Dendritic cell treated with granulocyte-macrophage colony-stimulating factor and Interleukin-4, amounts not matched to agents 40 ng/mL and 50 ng/mL, for 4 days (primary cell): ENCODE measurements around the gene RNF208.

ENCODE experiments used
- H3K27ac Mint-ChIP-seq: one replicate; pipeline ENCODE4 v1.8.0; 2022; ENCODE audit warnings: mild to moderate bottlenecking, mixed read lengths
- H3K27me3 Mint-ChIP-seq: one replicate; pipeline ENCODE4 v1.8.0; 2022; ENCODE audit warnings: mild to moderate bottlenecking, mixed read lengths
- H3K36me3 Mint-ChIP-seq: one replicate; pipeline ENCODE4 v1.8.0; 2022; ENCODE audit warnings: low read depth, mixed read lengths
- H3K4me1 Mint-ChIP-seq: one replicate; pipeline ENCODE4 v1.8.0; 2022; ENCODE audit warnings: low read depth, mixed read lengths
- H3K4me3 Mint-ChIP-seq: one replicate; pipeline ENCODE4 v1.8.0; 2022; ENCODE audit warnings: mild to moderate bottlenecking, moderate library complexity, mixed read lengths
- H3K9me3 Mint-ChIP-seq: one replicate; pipeline ENCODE4 v1.8.0; 2022; ENCODE audit warnings: mixed read lengths
- intact Hi-C: fragments of 100-400 bp; cut with micrococcal nuclease; formaldehyde crosslinking; loops from one replicate; pipeline ENCODE4 v1.15.0; 2022

Gene RNF208

DNA sequence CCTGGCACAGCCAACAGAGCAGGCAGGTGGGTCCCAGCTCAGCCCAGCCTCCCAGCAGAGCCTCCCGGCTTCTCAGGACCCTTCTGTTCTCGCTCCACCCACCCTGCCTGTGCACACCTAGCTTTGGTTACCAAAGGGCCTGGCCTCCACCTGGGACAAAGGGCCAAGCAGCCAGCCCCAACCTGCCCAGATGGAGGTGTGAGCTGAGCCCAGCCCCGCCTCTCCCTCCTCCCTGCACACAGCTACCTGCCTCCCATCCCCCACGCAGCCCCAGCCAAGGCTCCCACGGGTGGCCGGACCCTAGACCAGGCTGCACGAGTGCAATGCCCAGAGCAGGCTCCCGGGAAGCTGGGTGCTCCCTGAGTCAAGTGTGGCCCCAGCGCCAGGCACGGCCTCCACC lies 27.1 kb downstream of the RNF208 start:
- H3K4me1 Mint-ChIP-seq = peaks cover 71% of the 10 kb centered on the region
- intact Hi-C loops = no loop called here
- H3K27me3 Mint-ChIP-seq = no peaks in the 10 kb centered on the region
- H3K27ac Mint-ChIP-seq = no peak overlapping the region
- H3K4me3 Mint-ChIP-seq = no peak overlapping the region
- peaks cover 64% of the 10 kb centered on the region for H3K36me3 Mint-ChIP-seq
- no peaks in the 10 kb centered on the region for H3K9me3 Mint-ChIP-seq

DNA sequence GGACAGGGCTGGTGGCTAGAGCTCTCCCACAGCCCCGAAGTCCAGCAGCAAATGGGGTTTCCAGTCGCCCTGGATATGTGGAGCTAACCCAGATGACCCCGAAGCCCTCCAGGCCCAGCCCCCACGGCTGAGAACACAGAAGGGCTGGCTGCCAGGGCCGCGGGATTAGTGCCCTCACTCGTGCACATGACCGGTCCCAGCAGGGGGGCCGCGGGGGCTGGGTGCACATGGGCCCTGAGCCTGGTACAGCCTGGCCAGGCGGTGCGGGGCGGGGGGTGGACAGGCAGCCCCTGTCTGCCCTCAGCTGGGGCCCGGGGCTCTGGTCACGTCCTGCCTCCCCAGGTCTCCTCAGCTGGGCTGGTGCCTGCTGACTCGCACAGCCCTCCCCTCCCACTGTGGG lies 27.7 kb downstream of the RNF208 start:
- intact Hi-C loops = no loop called here

DNA sequence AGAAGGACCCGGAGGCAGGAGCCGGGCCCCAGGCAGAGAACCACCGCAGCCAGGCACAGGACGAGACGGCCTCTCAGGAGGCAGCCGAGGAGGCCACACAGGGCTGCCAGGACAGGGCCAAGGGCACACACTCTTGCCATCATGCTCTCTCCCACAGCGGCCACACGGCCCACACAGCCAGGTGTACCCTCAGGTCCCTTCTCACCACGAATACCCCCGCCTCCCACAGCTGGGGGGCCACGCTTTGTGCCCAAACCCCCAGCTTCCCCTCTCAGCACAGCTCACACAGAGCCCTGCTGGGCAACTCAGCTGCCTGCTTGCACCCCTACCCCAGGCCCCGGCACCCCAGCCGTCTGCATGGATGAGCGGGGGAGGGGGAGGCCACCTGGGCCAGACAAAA lies 28.3 kb downstream of the RNF208 start:
- Mint-ChIP-seq H3K9me3 (no peaks in the 10 kb centered on the region), H3K27ac (no peak overlapping the region), H3K36me3 (peaks cover 68% of the 10 kb centered on the region), H3K4me1 (peaks cover 71% of the 10 kb centered on the region), H3K27me3 (no peaks in the 10 kb centered on the region), H3K4me3 (no peak overlapping the region)
- intact Hi-C loops = no loop called here

More for the DNA sequence above, 27.7 kb downstream of the RNF208 start:
- Mint-ChIP-seq H3K27ac (no peak overlapping the region), H3K36me3 (peaks cover 64% of the 10 kb centered on the region), H3K4me3 (no peak overlapping the region), H3K4me1 (peaks cover 72% of the 10 kb centered on the region), H3K27me3 (no peaks in the 10 kb centered on the region), H3K9me3 (no peaks in the 10 kb centered on the region)

DNA sequence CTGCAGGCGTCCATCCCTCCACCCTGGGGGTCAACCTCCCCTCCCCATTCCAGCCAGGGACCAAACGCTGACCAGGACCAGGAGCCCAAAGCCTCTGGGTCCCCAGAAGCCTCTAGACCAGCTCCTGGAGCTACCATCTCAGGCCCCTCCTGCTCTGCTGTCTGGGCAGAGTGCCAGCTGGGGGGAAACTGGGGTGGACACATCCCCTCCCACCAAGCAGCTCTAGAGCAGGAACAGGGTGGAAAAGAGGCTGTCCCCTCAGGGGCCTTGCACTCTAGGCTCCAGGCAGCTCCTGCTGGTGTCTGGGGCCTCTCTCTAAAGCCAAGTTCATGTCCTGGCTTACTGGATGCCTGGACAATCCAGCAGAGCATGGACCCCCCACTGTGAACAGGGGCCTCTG lies 29.2 kb downstream of the RNF208 start:
- Mint-ChIP-seq H3K27ac (no peak overlapping the region), H3K27me3 (no peaks in the 10 kb centered on the region), H3K36me3 (peaks cover 72% of the 10 kb centered on the region), H3K9me3 (no peaks in the 10 kb centered on the region), H3K4me3 (no peak overlapping the region), H3K4me1 (peaks cover 63% of the 10 kb centered on the region)
- intact Hi-C loops = no loop called here

DNA sequence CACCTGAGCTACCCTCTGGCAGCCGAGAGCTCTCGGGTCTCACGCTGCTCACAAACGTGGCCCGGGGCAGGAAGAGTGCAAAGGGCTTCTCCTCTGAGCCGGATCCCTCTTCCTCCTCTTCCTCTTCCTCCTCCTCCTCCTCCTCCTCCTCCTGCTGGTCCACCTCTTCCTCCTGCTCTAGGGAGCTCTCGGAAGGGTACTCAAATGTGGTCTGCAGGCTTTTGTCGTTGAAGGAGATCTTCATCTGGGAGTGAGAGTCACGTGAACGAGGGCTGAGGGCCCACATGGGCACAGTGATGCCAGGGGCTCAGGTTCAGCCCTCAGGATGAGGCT lies 29.6 kb downstream of the RNF208 start:
- no peaks in the 10 kb centered on the region for H3K27me3 Mint-ChIP-seq
- intact Hi-C loops = no loop called here
- H3K4me3 Mint-ChIP-seq = no peak overlapping the region
- H3K36me3 Mint-ChIP-seq = peaks cover 77% of the 10 kb centered on the region
- H3K27ac Mint-ChIP-seq = no peak overlapping the region
- H3K4me1 Mint-ChIP-seq = peaks cover 63% of the 10 kb centered on the region
- no peaks in the 10 kb centered on the region for H3K9me3 Mint-ChIP-seq

DNA sequence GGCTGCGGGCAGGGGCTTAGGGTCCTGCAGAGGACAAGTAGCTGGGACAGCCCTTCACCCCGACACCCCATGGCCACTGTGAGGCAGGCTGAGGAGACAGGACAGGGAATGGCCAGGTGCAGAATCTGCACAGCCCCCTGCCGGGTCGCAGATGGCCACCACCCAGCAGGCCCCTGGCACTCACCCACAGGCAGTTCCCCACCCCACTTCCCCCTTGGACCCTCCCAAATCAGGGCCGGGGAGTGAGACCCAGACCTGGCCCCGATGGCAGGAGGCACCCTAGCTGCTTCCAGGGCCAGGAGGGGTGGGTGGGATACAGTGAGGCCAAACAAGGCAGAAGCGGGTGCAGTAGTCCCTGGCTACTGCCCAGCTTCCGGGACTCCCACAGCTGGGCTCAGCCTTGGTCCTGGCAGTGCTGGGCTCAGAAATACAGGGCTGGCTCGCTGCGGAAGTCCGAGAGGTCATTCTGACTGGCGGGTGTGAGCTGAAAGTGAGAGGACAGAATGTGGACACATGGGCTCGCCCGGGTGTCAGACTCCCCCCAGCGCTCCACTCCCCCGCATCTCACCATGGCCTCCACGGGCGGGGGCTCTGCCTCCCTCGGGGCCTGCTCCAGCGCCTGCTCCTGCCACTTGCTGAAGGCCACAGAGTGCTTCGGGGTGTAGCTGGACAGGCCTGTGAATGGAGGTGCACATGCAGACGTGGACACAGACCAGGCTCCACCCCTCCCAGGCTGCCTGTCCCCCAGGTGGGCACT lies 30.2 kb downstream of the RNF208 start:
- Mint-ChIP-seq H3K36me3 (peaks cover 74% of the 10 kb centered on the region), H3K4me1 (peaks cover 63% of the 10 kb centered on the region), H3K27me3 (no peaks in the 10 kb centered on the region), H3K4me3 (no peak overlapping the region), H3K9me3 (no peaks in the 10 kb centered on the region), H3K27ac (no peak overlapping the region)
- intact Hi-C loops = no loop called here

DNA sequence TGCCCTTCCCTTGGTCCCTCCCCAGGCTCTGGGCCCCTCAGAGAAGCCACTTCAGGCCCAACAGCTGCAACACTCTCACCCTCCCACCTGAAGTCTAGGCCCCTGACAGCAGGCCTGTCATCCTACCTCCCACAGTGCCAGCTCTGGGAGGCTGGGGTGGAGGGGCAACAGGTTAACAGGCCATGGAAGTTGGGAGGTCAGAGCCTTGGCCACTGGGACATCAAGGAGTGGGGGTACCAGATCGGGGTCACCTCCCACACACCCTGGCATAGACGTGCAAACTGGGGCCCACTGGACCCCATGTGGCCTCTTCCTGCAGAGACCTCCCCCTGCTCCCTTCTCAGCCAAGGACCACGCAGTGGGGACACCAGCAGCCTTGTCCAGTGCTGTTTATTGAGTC lies 30.8 kb downstream of the RNF208 start:
- Mint-ChIP-seq H3K27ac (no peak overlapping the region), H3K4me3 (no peak overlapping the region)
- intact Hi-C loops = no loop called here

DNA sequence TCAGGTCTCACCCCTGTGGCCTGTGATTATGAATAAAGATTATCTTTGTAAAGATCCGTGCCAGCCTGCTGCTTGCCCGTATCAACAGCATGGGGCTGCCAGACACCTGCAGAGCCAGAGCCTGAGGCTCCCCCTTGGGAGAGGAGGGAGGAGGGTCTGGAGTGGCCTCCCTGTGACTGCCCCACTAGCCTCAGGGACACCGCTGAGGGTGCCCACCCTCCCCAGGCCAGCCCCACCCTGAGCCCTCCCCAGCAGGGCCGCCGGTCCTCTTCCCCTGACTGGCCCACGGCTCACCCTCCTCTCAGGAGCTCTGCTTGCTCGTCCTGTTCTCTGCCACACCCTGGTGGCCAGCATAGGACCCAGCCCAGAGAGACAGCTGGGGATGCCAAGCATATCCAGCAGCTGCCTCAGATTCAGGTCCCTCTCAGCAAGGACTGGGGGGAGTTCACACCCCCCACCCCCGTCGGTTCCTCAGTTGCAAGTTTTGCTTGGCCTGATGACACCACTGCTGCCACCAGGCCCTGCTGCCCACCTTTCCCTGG lies 31.7 kb downstream of the RNF208 start:
- H3K36me3 Mint-ChIP-seq = peaks cover 76% of the 10 kb centered on the region
- intact Hi-C loops = no loop called here
- H3K27ac Mint-ChIP-seq = peak overlapping the region; percentile 90
- peak overlapping the region; percentile 96 for H3K4me3 Mint-ChIP-seq
- peaks cover 66% of the 10 kb centered on the region for H3K4me1 Mint-ChIP-seq
- H3K9me3 Mint-ChIP-seq = no peaks in the 10 kb centered on the region
- no peaks in the 10 kb centered on the region for H3K27me3 Mint-ChIP-seq

More for the DNA sequence above, 30.8 kb downstream of the RNF208 start:
- Mint-ChIP-seq H3K9me3 (no peaks in the 10 kb centered on the region), H3K27me3 (no peaks in the 10 kb centered on the region), H3K36me3 (peaks cover 73% of the 10 kb centered on the region), H3K4me1 (peaks cover 65% of the 10 kb centered on the region)

DNA sequence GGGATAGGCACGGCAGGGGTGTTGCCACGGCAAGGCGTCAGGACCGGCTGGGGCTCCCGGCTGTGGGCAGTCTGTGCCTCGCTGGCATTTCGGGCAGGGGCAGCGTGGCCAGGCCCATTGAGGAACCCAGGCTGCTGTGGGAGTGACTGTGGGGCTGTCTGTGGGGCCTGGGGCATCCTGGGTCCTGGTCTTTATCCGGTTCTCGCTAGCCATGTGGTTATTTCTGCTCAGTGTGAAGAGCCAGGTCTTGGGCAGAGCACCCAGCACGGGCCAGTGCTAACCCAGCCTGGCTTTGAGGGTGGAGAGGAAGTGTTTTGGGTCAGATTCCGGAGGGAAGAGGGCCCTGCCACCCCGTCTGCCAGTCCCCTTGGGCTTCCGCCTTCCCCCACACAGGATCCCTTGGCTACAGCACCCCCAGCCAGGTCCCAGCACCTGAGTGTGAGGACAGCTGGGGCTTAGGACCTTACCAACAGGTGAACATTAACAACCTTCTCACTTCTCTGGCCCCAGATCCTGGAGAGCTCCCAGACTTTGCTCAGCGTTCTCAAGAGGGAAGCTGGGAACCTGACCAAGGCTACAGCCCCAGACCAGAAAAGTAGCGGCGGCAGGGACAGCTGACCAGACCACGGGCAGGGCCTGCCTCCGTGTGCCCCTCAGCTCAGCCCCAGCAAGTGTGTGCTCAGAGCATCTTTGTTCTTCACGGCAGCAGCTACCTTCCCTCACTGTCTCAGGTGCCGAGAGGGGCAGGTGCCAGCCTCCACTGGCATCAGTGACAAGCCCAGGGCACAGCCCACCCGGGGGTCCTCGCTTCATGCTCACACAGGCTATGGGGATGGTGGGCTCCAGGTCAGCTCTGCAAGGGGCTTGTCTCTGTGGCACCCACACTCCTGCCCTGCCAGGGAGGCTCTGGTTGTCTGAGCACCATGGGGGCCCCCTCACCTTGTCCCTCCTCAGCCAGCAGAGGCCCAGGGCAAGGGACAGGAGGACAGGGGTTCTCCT lies 32.4 kb downstream of the RNF208 start:
- Mint-ChIP-seq H3K27ac (peak overlapping the region; percentile 90), H3K4me1 (peaks cover 64% of the 10 kb centered on the region), H3K9me3 (no peaks in the 10 kb centered on the region), H3K4me3 (peak overlapping the region; percentile 96), H3K36me3 (peaks cover 77% of the 10 kb centered on the region), H3K27me3 (no peaks in the 10 kb centered on the region)
- intact Hi-C loops = loop anchor here (5.0 kb wide), 1 partner anchor 33 kb away; the partner anchor contains the start of gene RNF208

DNA sequence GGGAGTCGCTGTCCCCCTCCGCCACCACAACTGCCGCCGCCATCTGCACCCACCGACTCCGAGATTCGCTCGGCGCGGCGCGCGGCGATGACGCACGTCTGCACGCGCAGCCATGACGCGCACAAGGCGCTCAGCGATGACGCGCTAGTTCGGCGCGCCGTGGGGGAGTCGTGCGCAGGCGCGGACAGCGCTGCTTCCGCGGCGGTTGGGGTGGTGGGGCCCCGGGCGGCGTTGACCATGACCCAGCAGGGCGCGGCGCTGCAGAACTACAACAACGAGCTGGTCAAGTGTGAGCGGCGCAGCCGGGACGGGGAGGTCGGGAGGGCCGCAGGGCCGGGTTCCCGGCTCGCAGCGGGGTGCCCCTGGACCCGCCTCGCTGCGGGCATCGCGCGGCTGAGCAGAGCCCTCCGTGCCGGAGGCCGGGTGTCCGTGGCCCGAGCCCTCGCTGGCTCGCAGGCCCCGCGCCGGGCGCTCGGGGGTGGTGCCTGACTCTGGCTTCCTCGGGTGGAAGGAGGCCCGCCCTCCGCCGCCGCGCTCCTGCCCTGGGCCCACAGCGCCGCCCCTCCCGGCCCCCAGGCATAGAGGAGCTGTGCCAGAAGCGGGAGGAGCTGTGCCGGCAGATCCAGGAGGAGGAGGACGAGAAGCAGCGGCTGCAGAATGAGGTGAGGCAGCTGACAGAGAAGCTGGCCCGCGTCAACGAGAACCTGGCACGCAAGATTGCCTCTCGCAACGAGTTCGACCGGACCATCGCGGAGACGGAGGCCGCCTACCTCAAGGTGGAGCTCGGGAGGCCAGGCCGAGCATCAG lies 33.3 kb downstream of the RNF208 start, which contains the start of the genes ANAPC2 and SSNA1:
ANAPC2 (minus strand) TSS at position 71 of the 807 bp plus-strand sequence; CDS start at position 43, 28 bp downstream.
SSNA1 (plus strand) TSS at position 187 of the 807 bp plus-strand sequence; CDS start at position 238, 51 bp downstream.
- no peaks in the 10 kb centered on the region for H3K27me3 Mint-ChIP-seq
- H3K4me3 Mint-ChIP-seq = peak within 1 kb of the TSS; percentile 96
- peaks cover 63% of the 10 kb centered on the region for H3K4me1 Mint-ChIP-seq
- intact Hi-C loops = loop anchor here (1.0 to 5.0 kb wide), 2 partner anchors 17 to 34 kb away; partner anchors contain the start of genes NDOR1, RNF208 and TMEM203
- H3K36me3 Mint-ChIP-seq = peaks cover 86% of the 10 kb centered on the region
- peak within 1 kb of the TSS; percentile 90 for H3K27ac Mint-ChIP-seq
- H3K9me3 Mint-ChIP-seq = no peaks in the 10 kb centered on the region

DNA sequence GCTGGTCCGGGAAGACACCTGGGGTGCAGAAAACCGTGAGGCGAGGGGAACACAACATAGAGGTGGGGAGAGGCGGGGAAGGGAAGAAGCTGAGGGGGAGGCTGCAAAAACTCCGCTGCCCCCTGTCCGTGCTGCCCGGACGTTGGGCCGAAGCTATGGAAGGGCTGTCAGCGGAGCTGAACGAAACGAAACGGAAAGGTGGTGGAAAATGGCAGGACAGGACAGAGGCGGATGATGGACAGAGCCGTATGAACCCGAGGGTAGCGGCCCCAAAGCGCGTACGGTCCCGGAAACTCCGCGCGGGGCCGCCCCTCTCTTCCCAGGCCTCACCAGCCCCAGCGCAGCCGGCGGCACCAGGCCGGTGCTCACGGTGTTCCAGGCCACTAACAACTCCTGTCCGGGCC lies 34.0 kb downstream of the RNF208 start:
- Mint-ChIP-seq H3K27ac (peak overlapping the region; percentile 90), H3K4me3 (peak overlapping the region; percentile 96), H3K4me1 (peaks cover 62% of the 10 kb centered on the region), H3K9me3 (no peaks in the 10 kb centered on the region), H3K27me3 (no peaks in the 10 kb centered on the region), H3K36me3 (peaks cover 92% of the 10 kb centered on the region)
- intact Hi-C loops = loop anchor here (1.0 to 5.0 kb wide), 2 partner anchors 17 to 34 kb away; partner anchors contain the start of genes NDOR1, RNF208 and TMEM203

DNA sequence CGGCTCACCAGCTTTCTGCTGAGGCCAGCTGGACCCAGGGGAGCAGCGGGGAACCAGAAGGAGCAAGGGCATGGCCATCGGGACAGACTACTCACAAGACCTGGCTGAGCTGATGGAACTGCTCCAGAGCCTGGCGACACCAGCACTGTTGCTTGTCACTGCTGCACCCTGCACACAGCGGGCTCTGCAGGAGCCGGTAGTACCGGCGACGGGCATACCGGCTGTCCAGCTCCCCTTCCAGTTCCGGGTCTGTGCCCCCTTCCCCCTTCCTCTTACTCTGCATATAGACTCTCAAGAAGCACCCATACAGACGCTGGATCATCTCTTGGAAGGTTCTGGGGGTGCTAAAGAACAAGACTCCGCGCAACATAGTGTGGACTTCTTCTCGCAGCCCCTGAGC lies 34.7 kb downstream of the RNF208 start:
- Mint-ChIP-seq H3K27ac (peak overlapping the region; percentile 90), H3K36me3 (peaks cover 95% of the 10 kb centered on the region), H3K9me3 (no peaks in the 10 kb centered on the region), H3K4me3 (peak overlapping the region; percentile 96), H3K27me3 (no peaks in the 10 kb centered on the region), H3K4me1 (peaks cover 57% of the 10 kb centered on the region)
- intact Hi-C loops = loop anchor here (5.0 kb wide), 1 partner anchor 35 kb away; the partner anchor contains the start of gene RNF208

DNA sequence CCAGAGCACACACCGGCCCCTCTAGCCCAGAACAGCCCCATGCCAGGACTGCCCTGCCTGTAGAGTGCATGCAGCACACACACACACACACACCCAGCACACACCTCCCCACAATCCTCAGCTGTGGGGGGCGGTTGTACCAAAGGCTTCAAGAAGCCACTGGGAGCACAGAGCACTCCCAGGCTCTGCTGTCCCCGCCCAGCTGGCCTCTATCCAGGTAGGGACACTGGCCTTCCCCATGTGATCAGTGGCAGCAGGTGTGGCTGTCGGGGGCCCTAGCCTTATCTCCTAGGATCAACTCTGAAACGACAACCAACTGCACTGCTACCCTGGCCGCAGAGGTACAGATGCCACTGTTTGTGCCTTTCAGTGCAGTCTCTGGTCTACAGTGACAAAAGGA lies 35.7 kb downstream of the RNF208 start:
- Mint-ChIP-seq H3K4me3 (no peak overlapping the region), H3K27me3 (no peaks in the 10 kb centered on the region), H3K27ac (no peak overlapping the region), H3K9me3 (no peaks in the 10 kb centered on the region), H3K4me1 (peaks cover 55% of the 10 kb centered on the region), H3K36me3 (peaks cover 95% of the 10 kb centered on the region)
- intact Hi-C loops = loop anchor here (5.0 kb wide), 1 partner anchor 36 kb away; the partner anchor contains the start of gene RNF208
